HG03095 (cell line): ENCODE measurements around the gene TACSTD2.
"Not testable (repeated sequence)": the region's sequence is repeated elsewhere in the genome, so short reads cannot be mapped to it uniquely, and the experiment has no call there.

Source experiments
- ATAC-seq: cut with Tn5 transposase; IDR thresholded peaks from one replicate; pipeline ENCODE4 v1.9.1; 2021; ENCODE audit warnings: moderate library complexity; ENCODE audit not compliant: unreplicated experiment

The TACSTD2 gene

GRCh38 chr1:58588396-58588795, 11.3 kb upstream of the TACSTD2 start:
- no peak for ATAC-seq

- ATAC-seq, result no peak
Measured at GRCh38 chr1:58587667-58588066, 10.6 kb upstream of the TACSTD2 start.

- ATAC-seq, result no peak
Measured at GRCh38 chr1:58586271-58586670, 9.2 kb upstream of the TACSTD2 start.

- ATAC-seq, result no peak
Measured at GRCh38 chr1:58585581-58586151, 8.6 kb upstream of the TACSTD2 start.

GRCh38 chr1:58585166-58585565, 8.1 kb upstream of the TACSTD2 start:
- ATAC-seq, result no peak

GRCh38 chr1:58584082-58584895, 7.2 kb upstream of the TACSTD2 start:
- ATAC-seq, result peak; percentile 64

GRCh38 chr1:58583496-58583895, 6.4 kb upstream of the TACSTD2 start:
- ATAC-seq, result no peak

- ATAC-seq, result not testable (repeated sequence)
Measured at GRCh38 chr1:58582143-58582542, 5.1 kb upstream of the TACSTD2 start.

GRCh38 chr1:58581641-58582040, 4.6 kb upstream of the TACSTD2 start:
- no peak for ATAC-seq

GRCh38 chr1:58580186-58580585, 3.1 kb upstream of the TACSTD2 start:
- ATAC-seq, result no peak

- no peak for ATAC-seq
Measured at GRCh38 chr1:58577654-58578030, 590 bp upstream of the TACSTD2 start.

- ATAC-seq, result no peak
Measured at GRCh38 chr1:58576325-58576726, 726 bp downstream of the TACSTD2 start.

- no peak for ATAC-seq
Measured at GRCh38 chr1:58575551-58576324, 1.3 kb downstream of the TACSTD2 start.

GRCh38 chr1:58574816-58575215, 2.2 kb downstream of the TACSTD2 start:
- no peak for ATAC-seq

GRCh38 chr1:58573705-58574591, 3.1 kb downstream of the TACSTD2 start:
- ATAC-seq, result peak; percentile 96

GRCh38 chr1:58573138-58573537, 3.9 kb downstream of the TACSTD2 start:
- peak; percentile 31 for ATAC-seq

- no peak for ATAC-seq
Measured at GRCh38 chr1:58572690-58573089, 4.4 kb downstream of the TACSTD2 start.

GRCh38 chr1:58571616-58572015, 5.4 kb downstream of the TACSTD2 start:
- no peak for ATAC-seq

- no peak for ATAC-seq
Measured at GRCh38 chr1:58570817-58571216, 6.2 kb downstream of the TACSTD2 start.

- no peak for ATAC-seq
Measured at GRCh38 chr1:58570094-58570493, 7.0 kb downstream of the TACSTD2 start.

- ATAC-seq, result no peak
Measured at GRCh38 chr1:58568911-58569310, 8.1 kb downstream of the TACSTD2 start.
